Breast epithelium (tissue), 4 donors: Measurements from ENCODE around the gene ADCK1. TPM values are rescaled to one million over a fixed set of nuclear protein-coding genes. Genes with fewer than 3 reads are reported as not detected.

Experiments
- DNase-seq, 2 donors: peaks; one replicate each; pipeline ENCODE4 v3.0.0-alpha.2; 2019; ENCODE audit warnings: low spot score in 2 of 2
- H3K27ac ChIP-seq, 2 donors: fragments of 200-600 bp; sonication (generic) in 1 of 2; one replicate each; pipeline ENCODE4 v1.5.1; 2016 to 2019; ENCODE audit warnings: mild to moderate bottlenecking in 1 of 2
- H3K27me3 ChIP-seq, 2 donors: fragments of 200-600 bp; sonication (generic) in 1 of 2; one replicate each; pipeline versions ENCODE4 v1.5.1 to v1.6.0; 2017 to 2019; ENCODE audit warnings: control low read depth in 1 of 2, mild to moderate bottlenecking in 1 of 2
- H3K36me3 ChIP-seq: fragments of 200-600 bp; one replicate; pipeline ENCODE4 v1.5.1; 2019
- H3K4me1 ChIP-seq, 2 donors: fragments of 200-600 bp; sonication (generic); one replicate each; pipeline ENCODE4 v1.5.1; 2016 to 2019; ENCODE audit warnings: control low read depth in 1 of 2
- H3K4me3 ChIP-seq, 3 donors: fragments of 200-600 bp; sonication (generic); 1 replicate in 2 of 3; 2 replicates in 1 of 3; pipeline ENCODE4 v1.5.1; 2016 to 2019; ENCODE audit warnings: mild to moderate bottlenecking in 3 of 3, moderate library complexity in 2 of 3
- H3K9me3 ChIP-seq, 2 donors: fragments of 200-600 bp; sonication (generic) in 1 of 2; one replicate each; pipeline ENCODE4 v1.5.1; 2016 to 2019; ENCODE audit warnings: control low read depth in 1 of 2
- CTCF ChIP-seq, 3 donors: fragments of 450-650 bp; IDR thresholded peaks; one replicate each; pipeline ENCODE4 v1.5.1; 2016 to 2017; ENCODE audit warnings: antibody characterized with exemption in 3 of 3, mild to moderate bottlenecking in 3 of 3, moderate library complexity in 3 of 3
- POLR2A ChIP-seq: fragments of 450-650 bp; IDR thresholded peaks from one replicate; pipeline ENCODE4 v1.6.1; 2016; ENCODE audit warnings: antibody characterized with exemption, mild to moderate bottlenecking, moderate library complexity
- POLR2AphosphoS5 ChIP-seq, 3 donors: sonication (generic); formaldehyde crosslinking; IDR thresholded peaks; one replicate each; pipeline ENCODE4 v1.6.1; 2017; ENCODE audit warnings: antibody characterized with exemption in 3 of 3
- intact Hi-C: fragments of 100-400 bp; cut with DNase I; formaldehyde crosslinking; loops from one replicate; pipeline ENCODE4 v1.15.1; 2023; ENCODE audit warnings: low total_unique reads
- total RNA-seq, 3 donors: library from RNA; depleted of rRNA; stranded (reverse); fragments of >200 nt; gene quantifications; one replicate each; pipeline ENCODE4 v1.1.0, GENCODE V29; 2016

ADCK1 gene
- total RNA-seq, 3 donors from 2014 or later, result 4.6 to 8.3 (median 4.9) TPM

- no peaks in the 10 kb centered on the region for H3K9me3 ChIP-seq
- no peak for DNase-seq
- no peak for TF ChIP-seq CTCF (IDR thresholded peaks at IDR 0.05)
- no peak for TF ChIP-seq POLR2AphosphoS5 (IDR thresholded peaks at IDR 0.05)
- no peak for TF ChIP-seq POLR2A
- no peaks in the 10 kb centered on the region for H3K36me3 ChIP-seq
- H3K4me1 ChIP-seq, result no peaks in the 10 kb centered on the region
- H3K27ac ChIP-seq, result no peak overlapping the region
- intact Hi-C loops, result no loop called here
- no peaks in the 10 kb centered on the region for H3K27me3 ChIP-seq
- H3K4me3 ChIP-seq, result no peak overlapping the region
These were observed 32.4 kb downstream of the ADCK1 start for GRCh38 chr14:77832297-77832696.

- no peak for TF ChIP-seq CTCF (IDR thresholded peaks at IDR 0.05)
- TF ChIP-seq POLR2A, result no peak
- no peak for TF ChIP-seq POLR2AphosphoS5 (IDR thresholded peaks at IDR 0.05)
- Histone ChIP-seq H3K36me3 (no peaks in the 10 kb centered on the region), H3K27ac (no peak overlapping the region), H3K4me1 (no peaks in the 10 kb centered on the region), H3K4me3 (no peak overlapping the region), H3K27me3 (no peaks in the 10 kb centered on the region), H3K9me3 (no peaks in the 10 kb centered on the region)
- no peak for DNase-seq
- intact Hi-C loops, result no loop called here
These were observed 38.0 kb downstream of the ADCK1 start for GRCh38 chr14:77837926-77838325.

GRCh38 chr14:77838831-77839511, 39.1 kb downstream of the ADCK1 start:
- no peak overlapping the region for H3K27ac ChIP-seq
- H3K4me1 ChIP-seq, result no peaks in the 10 kb centered on the region
- no peaks in the 10 kb centered on the region for H3K36me3 ChIP-seq
- no peak overlapping the region for H3K4me3 ChIP-seq
- H3K9me3 ChIP-seq, result no peaks in the 10 kb centered on the region
- DNase-seq, result no peak
- no peak for TF ChIP-seq POLR2A
- intact Hi-C loops, result no loop called here
- H3K27me3 ChIP-seq, result no peaks in the 10 kb centered on the region

GRCh38 chr14:77843195-77843594, 43.3 kb downstream of the ADCK1 start:
- Histone ChIP-seq H3K27ac (no peak overlapping the region), H3K36me3 (no peaks in the 10 kb centered on the region)
- TF ChIP-seq POLR2A, result no peak
- TF ChIP-seq POLR2AphosphoS5 (IDR thresholded peaks at IDR 0.05), result no peak
- no peak for TF ChIP-seq CTCF (IDR thresholded peaks at IDR 0.05)

GRCh38 chr14:77843651-77844050, 43.7 kb downstream of the ADCK1 start:
- Histone ChIP-seq H3K4me1 (no peaks in the 10 kb centered on the region), H3K27ac (no peak overlapping the region), H3K4me3 (no peak overlapping the region), H3K36me3 (no peaks in the 10 kb centered on the region), H3K27me3 (no peaks in the 10 kb centered on the region), H3K9me3 (no peaks in the 10 kb centered on the region)
- TF ChIP-seq POLR2AphosphoS5 (IDR thresholded peaks at IDR 0.05) (no peak), CTCF (IDR thresholded peaks at IDR 0.05) (no peak), POLR2A (no peak)
- intact Hi-C loops, result no loop called here
- no peak for DNase-seq

More at GRCh38 chr14:77843195-77843594, 43.3 kb downstream of the ADCK1 start:
- Histone ChIP-seq H3K9me3 (no peaks in the 10 kb centered on the region), H3K4me3 (no peak overlapping the region), H3K4me1 (no peaks in the 10 kb centered on the region), H3K27me3 (no peaks in the 10 kb centered on the region)
- no peak for DNase-seq
- intact Hi-C loops, result no loop called here
